MM.1S (cell line): ENCODE measurements around the gene ECE1.

Experiments used
- DNase-seq: peaks from one replicate; pipeline ENCODE4 v3.0.0-alpha.2; 2015
- H2AFZ ChIP-seq: fragments of 300-600 bp; sonication (generic); 2 replicates; pipeline ENCODE4 v1.6.0; 2016; ENCODE audit warnings: antibody characterized with exemption, low read length
- H3F3A ChIP-seq: fragments of 300-600 bp; sonication (generic); 2 replicates; pipeline ENCODE4 v1.6.1; 2016; ENCODE audit warnings: mild to moderate bottlenecking, antibody characterized with exemption, low read length, moderate library complexity, mixed read lengths; ENCODE audit not compliant: insufficient read depth
- H3K27ac ChIP-seq: fragments of 300-600 bp; sonication (generic); 2 replicates; pipeline ENCODE4 v1.5.1; 2016; ENCODE audit warnings: mild to moderate bottlenecking, low read length
- H3K27me3 ChIP-seq: fragments of 300-600 bp; sonication (generic); replicated peaks from 2 replicates; pipeline ENCODE4 v1.6.0; 2016; ENCODE audit warnings: low read length; ENCODE audit not compliant: insufficient read depth
- H3K36me3 ChIP-seq: fragments of 300-600 bp; sonication (generic); replicated peaks from 2 replicates; pipeline ENCODE4 v1.6.1; 2016; ENCODE audit warnings: mild to moderate bottlenecking, low read length, mixed read lengths; ENCODE audit not compliant: insufficient read depth
- H3K4me1 ChIP-seq: fragments of 300-600 bp; sonication (generic); 2 replicates; pipeline ENCODE4 v1.6.1; 2016; ENCODE audit warnings: low read length, mixed read lengths
- H3K4me2 ChIP-seq: fragments of 300-600 bp; sonication (generic); 2 replicates; pipeline ENCODE4 v1.6.0; 2016; ENCODE audit warnings: low read depth, low read length
- H3K4me3 ChIP-seq: fragments of 300-600 bp; sonication (generic); 2 replicates; pipeline ENCODE4 v1.5.1; 2016; ENCODE audit warnings: low read length, mixed read lengths
- H3K79me2 ChIP-seq: fragments of 300-600 bp; sonication (generic); 2 replicates; pipeline ENCODE4 v1.6.1; 2016; ENCODE audit warnings: mixed run types, low read length, mixed read lengths
- H3K9ac ChIP-seq: fragments of 300-600 bp; sonication (generic); 2 replicates; pipeline ENCODE4 v1.6.1; 2016; ENCODE audit warnings: low read length, mixed read lengths
- H3K9me2 ChIP-seq: fragments of 300-600 bp; sonication (generic); replicated peaks from 2 replicates; pipeline ENCODE4 v1.6.1; 2016; ENCODE audit warnings: mild to moderate bottlenecking, low read length, mixed read lengths; ENCODE audit not compliant: insufficient read depth
- H3K9me3 ChIP-seq: fragments of 300-600 bp; sonication (generic); replicated peaks from 2 replicates; pipeline ENCODE4 v1.6.1; 2016; ENCODE audit warnings: mild to moderate bottlenecking, low read length, mixed read lengths; ENCODE audit not compliant: insufficient read depth
- H4K20me1 ChIP-seq: fragments of 300-600 bp; sonication (generic); 2 replicates; pipeline ENCODE4 v1.6.1; 2016; ENCODE audit warnings: mild to moderate bottlenecking, low read length, moderate library complexity, mixed read lengths; ENCODE audit not compliant: insufficient read depth
- EZH2 ChIP-seq: fragments of 300-600 bp; sonication (generic); optimal IDR thresholded peaks from 2 replicates; pipeline ENCODE3; 2017; ENCODE audit warnings: low read depth, mild to moderate bottlenecking, antibody characterized with exemption, low read length, mixed read lengths
- EZH2phosphoT487 ChIP-seq: fragments of 300-600 bp; sonication (generic); IDR thresholded peaks from 2 replicates; pipeline ENCODE4 v1.6.1; 2018; ENCODE audit warnings: antibody characterized with exemption, low read length
- TF ChIP-seq, protein P1 (sequence below): fragments of 300-600 bp; sonication (generic); IDR thresholded peaks from 2 replicates; pipeline ENCODE4 v1.5.1; 2016; ENCODE audit warnings: antibody characterized with exemption, low read length, mixed read lengths

ECE1 gene

DNA sequence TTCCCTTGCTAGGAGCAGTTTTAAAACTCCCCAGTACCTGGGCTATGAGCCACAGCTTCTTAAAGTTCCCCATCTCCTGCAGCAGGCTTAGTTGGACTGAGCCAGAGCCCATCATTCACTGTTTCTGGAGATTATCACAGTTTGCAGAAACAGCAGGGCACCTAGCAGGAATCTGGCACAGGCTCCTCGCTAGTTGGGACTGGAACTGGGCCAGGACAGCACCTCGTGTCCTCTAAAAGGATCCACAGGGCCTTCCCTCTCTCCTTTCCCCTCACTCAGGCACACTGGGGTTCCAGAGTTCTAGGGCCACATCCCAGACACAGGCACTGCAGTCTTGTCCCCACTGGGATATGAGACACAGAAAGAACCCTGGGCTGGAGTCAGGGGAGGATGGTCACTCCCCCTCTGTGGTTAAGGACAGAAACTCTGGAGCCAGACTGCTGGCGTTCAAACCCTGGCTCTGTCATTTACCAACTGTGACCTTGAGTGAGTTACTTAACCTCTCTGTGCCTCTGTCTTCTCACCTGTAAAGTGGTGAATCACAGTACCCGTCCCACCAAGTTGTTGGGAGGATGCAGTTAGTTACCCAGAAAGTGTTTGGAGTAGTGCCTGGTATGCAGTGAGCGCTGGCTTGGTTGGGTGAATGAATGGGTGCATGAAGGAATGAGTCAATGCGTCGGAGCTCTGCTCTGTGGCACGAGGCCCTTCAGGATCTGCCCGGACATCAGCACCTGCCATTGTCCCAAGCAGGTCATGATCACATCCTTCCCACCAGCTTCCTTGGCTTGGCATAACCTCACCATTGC, 18.8 kb upstream of the ECE1 start:
- H3K4me2 ChIP-seq = no peak overlapping the region
- H4K20me1 ChIP-seq = no peaks in the 10 kb centered on the region
- H2AFZ ChIP-seq = no peak overlapping the region
- H3K36me3 ChIP-seq = no peaks in the 10 kb centered on the region
- no peak for DNase-seq
- no peaks in the 10 kb centered on the region for H3K27me3 ChIP-seq
- no peaks in the 10 kb centered on the region for H3K9me3 ChIP-seq
- no peaks in the 10 kb centered on the region for H3F3A ChIP-seq
- no peaks in the 10 kb centered on the region for H3K4me1 ChIP-seq
- H3K9me2 ChIP-seq = no peaks in the 10 kb centered on the region
- peaks cover 63% of the 10 kb centered on the region for H3K79me2 ChIP-seq
- no peak overlapping the region for H3K9ac ChIP-seq
- no peak overlapping the region for H3K27ac ChIP-seq
- TF ChIP-seq EZH2phosphoT487 (no peak), EZH2 (no peak)
- TF ChIP-seq, protein P1, sequence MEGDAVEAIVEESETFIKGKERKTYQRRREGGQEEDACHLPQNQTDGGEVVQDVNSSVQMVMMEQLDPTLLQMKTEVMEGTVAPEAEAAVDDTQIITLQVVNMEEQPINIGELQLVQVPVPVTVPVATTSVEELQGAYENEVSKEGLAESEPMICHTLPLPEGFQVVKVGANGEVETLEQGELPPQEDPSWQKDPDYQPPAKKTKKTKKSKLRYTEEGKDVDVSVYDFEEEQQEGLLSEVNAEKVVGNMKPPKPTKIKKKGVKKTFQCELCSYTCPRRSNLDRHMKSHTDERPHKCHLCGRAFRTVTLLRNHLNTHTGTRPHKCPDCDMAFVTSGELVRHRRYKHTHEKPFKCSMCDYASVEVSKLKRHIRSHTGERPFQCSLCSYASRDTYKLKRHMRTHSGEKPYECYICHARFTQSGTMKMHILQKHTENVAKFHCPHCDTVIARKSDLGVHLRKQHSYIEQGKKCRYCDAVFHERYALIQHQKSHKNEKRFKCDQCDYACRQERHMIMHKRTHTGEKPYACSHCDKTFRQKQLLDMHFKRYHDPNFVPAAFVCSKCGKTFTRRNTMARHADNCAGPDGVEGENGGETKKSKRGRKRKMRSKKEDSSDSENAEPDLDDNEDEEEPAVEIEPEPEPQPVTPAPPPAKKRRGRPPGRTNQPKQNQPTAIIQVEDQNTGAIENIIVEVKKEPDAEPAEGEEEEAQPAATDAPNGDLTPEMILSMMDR = no peak
- no peak overlapping the region for H3K4me3 ChIP-seq

DNA sequence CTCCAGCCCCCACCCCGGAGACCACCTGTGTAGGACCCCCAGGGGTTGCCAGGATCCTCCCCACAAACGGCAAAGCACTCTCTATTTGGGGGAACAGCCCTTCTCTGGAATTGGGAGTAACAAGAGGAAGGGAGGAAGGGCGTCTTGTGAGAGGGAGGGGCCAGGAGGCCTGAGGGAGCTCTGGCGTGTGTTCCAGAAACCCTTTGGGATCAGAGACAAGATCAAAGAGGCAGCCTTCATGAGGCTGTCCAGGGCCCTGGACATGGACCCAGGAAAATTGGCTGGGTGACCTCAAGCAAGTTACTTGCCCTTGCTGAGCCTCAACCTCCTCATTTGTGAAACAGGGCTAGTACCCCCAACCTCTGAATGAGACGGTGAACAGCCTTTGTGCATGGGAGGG, 18.1 kb upstream of the ECE1 start:
- Histone ChIP-seq H3K27me3 (no peaks in the 10 kb centered on the region), H3K36me3 (no peaks in the 10 kb centered on the region), H3K9me3 (no peaks in the 10 kb centered on the region), H2AFZ (no peak overlapping the region), H3K79me2 (peaks cover 60% of the 10 kb centered on the region), H3K9me2 (no peaks in the 10 kb centered on the region), H4K20me1 (no peaks in the 10 kb centered on the region), H3K4me3 (no peak overlapping the region), H3K4me1 (no peaks in the 10 kb centered on the region), H3K9ac (no peak overlapping the region), H3K4me2 (no peak overlapping the region), H3K27ac (no peak overlapping the region), H3F3A (no peaks in the 10 kb centered on the region)
- TF ChIP-seq EZH2phosphoT487 = no peak
- no peak for TF ChIP-seq EZH2
- TF ChIP-seq, protein P1 = no peak
- no peak for DNase-seq

DNA sequence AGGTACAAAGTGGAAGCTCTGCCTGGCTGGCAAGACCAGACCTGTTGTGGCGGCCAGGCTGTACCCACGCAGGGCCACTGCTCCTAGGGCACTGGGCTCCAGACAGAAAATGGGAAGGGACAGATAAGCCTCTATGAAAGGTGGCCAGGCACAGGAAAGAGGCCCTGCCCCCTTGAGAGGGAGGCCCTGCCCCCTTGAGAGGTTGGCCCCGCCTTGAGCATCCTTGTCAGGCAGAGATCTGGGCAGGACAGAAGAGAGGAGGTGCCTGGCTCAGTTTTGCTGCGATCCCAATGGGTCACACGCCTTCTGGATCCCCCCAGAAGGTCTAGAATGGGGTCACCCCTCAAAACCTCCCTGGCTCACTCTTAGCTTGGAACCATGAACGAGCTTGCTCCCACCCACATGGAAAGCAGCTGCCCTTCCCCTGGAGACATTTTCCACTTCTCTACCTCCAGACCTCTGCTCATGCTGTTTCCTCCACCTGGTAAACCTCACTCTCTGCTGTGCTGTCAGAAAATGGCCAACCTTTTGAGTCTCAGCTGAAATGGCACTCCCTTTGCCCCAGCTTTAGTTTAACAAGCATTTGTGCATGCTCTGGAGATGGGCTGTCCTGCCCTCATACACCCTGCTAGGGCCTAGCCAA, 17.5 kb upstream of the ECE1 start:
- no peak overlapping the region for H3K4me2 ChIP-seq
- no peaks in the 10 kb centered on the region for H3K4me1 ChIP-seq
- H3K9me3 ChIP-seq = no peaks in the 10 kb centered on the region
- no peak overlapping the region for H3K9ac ChIP-seq
- H2AFZ ChIP-seq = no peak overlapping the region
- peaks cover 61% of the 10 kb centered on the region for H3K79me2 ChIP-seq
- H3K4me3 ChIP-seq = no peak overlapping the region
- no peaks in the 10 kb centered on the region for H3F3A ChIP-seq
- H4K20me1 ChIP-seq = no peaks in the 10 kb centered on the region
- no peak overlapping the region for H3K27ac ChIP-seq
- H3K27me3 ChIP-seq = no peaks in the 10 kb centered on the region
- no peaks in the 10 kb centered on the region for H3K36me3 ChIP-seq
- H3K9me2 ChIP-seq = no peaks in the 10 kb centered on the region
- TF ChIP-seq EZH2 (no peak), EZH2phosphoT487 (no peak)
- TF ChIP-seq, protein P1 = no peak
- DNase-seq = no peak
